Measurements from ENCODE around the gene ZNF550.

DNA sequence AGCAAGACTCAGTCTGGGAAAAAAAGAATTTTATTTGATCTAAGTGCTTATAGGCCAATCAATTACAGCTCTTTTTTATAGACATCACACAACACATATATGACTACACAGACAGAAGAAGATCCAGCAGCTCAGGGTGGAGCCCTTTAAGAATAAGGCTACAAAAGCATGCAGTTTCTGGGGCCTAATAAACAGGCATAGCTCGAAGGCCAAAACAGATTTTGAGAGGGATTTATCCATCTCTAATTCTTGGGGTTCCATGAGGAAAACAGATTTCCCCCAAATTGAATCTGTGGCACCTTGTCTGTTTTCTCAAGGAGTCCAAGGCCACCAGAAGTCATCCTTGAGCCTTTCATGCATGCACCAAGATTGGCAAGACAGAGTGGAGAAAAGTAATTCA, 3.9 kb upstream of the ZNF550 start:
- TF ChIP-seq RBFOX2 (IDR thresholded peaks at IDR 0.05; ENCODE audit: low read depth, low read length) (no peak), PHF8 (IDR thresholded peaks at IDR 0.05; ENCODE audit: borderline replicate concordance, low read length) (no peak), MAFG (tag; conservative IDR thresholded peaks at IDR 0.05) (no peak), GATA2 (CRISPR knock-in tag; IDR thresholded peaks at IDR 0.05) (no peak), JUN (IDR thresholded peaks at IDR 0.05; ENCODE audit: borderline replicate concordance, low read depth, low read length) (no peak), JUN (CRISPR knock-in tag; IDR thresholded peaks at IDR 0.05; ENCODE audit: borderline replicate concordance) (no peak)

Measured in K562 (cell line).